K562 (cell line): ENCODE results near the gene ODAD3. TPM values are rescaled to one million over a fixed set of nuclear protein-coding genes. Genes with fewer than 3 reads are reported as not detected.
A peak's percentile ranks its signal among the peaks of the same experiment; 100 is the strongest.

Experiments
- ATAC-seq: fragments of 200-7000 bp; cut with Tn5 transposase; 3 replicates; pipeline ENCODE4 v1.9.1; 2020; ENCODE audit warnings: moderate library complexity
- BruUV-seq: library from RNA; stranded (reverse); fragments of 400-500 nt; replicated peaks from 2 replicates; lab custom pipeline; 2021; lab: Mats Ljungman, UMichigan
- CTCF ChIA-PET: fragments of 300-600 bp; formaldehyde crosslinking; extraction: SDS; loops from one replicate; lab custom pipeline; 2021; ENCODE audit warnings: low intra/inter-chr PET ratio; lab: Yijun Ruan, JAX
- POLR2A ChIA-PET: fragments of 300-600, 350-650 bp; sonication (Branson Sonifier 250); formaldehyde crosslinking; extraction: SDS; loops from one replicate; lab custom pipeline; 2021; ENCODE audit warnings: antibody characterized with exemption, inconsistent platforms; lab: Yijun Ruan, JAX
- DNase-seq, 4 experiments: peaks; one replicate each; pipeline versions ENCODE4 v3.0.0 to v3.0.0-alpha.2; 2011 to 2018; ENCODE audit warnings: low spot score in 3 of 4, mixed read lengths in 3 of 4; ENCODE audit errors: extremely low read depth in 1 of 4
- FAIRE-seq: peaks from 2 replicates; lab custom pipeline; 2011; peaks lifted over from hg19 to GRCh38; lab: Jason Lieb, UNC
- H2AFZ ChIP-seq: 2 replicates; pipeline ENCODE4 v1.6.0; 2011; ENCODE audit warnings: low read depth, low read length, control low read depth, inconsistent platforms
- H3K27ac ChIP-seq: fragments of 200-600 bp; 3 replicates; pipeline ENCODE4 v1.8.0; 2011; ENCODE audit warnings: low read depth, mild to moderate bottlenecking, control low read depth, inconsistent platforms, low read length, moderate library complexity, mixed read lengths; ENCODE audit errors: extremely low read depth
- H3K27me3 ChIP-seq, 2 experiments: fragments of 300-600 bp in 1 of 2; 2 replicates in 1 of 2; 3 replicates in 1 of 2; pipeline versions ENCODE4 v1.6.0 to v1.8.0; 2011; ENCODE audit warnings: inconsistent platforms in 2 of 2, low read length in 2 of 2, mild to moderate bottlenecking in 1 of 2, mixed read lengths in 1 of 2, moderate library complexity in 1 of 2; ENCODE audit not compliant: control insufficient read depth in 2 of 2, insufficient read depth in 2 of 2
- H3K36me3 ChIP-seq: fragments of 300-600 bp; 3 replicates; pipeline ENCODE4 v1.8.0; 2011; ENCODE audit warnings: mild to moderate bottlenecking, low read length, inconsistent platforms; ENCODE audit not compliant: control insufficient read depth, insufficient read depth
- H3K4me1 ChIP-seq, 2 experiments: fragments of 200-600 bp in 1 of 2; replicated peaks in 1 of 2; 2 replicates in 1 of 2; 3 replicates in 1 of 2; pipeline versions ENCODE4 v1.5.1 to v1.8.0; 2011; ENCODE audit warnings: inconsistent platforms in 2 of 2, low read length in 2 of 2, mild to moderate bottlenecking in 1 of 2, mixed read lengths in 1 of 2, moderate library complexity in 1 of 2; ENCODE audit not compliant: control insufficient read depth in 2 of 2, insufficient read depth in 2 of 2
- H3K4me2 ChIP-seq: 2 replicates; pipeline ENCODE4 v1.6.1; 2011; ENCODE audit warnings: low read length, control low read depth, inconsistent platforms, mixed read lengths; ENCODE audit not compliant: insufficient read depth
- H3K4me3 ChIP-seq: fragments of 200-600 bp; sonication (generic), shearing (Covaris generic); 2 replicates; pipeline ENCODE4 v1.5.1; 2016; ENCODE audit warnings: control low read depth, inconsistent platforms
- H3K79me2 ChIP-seq: fragments of 200-600 bp; 3 replicates; pipeline ENCODE4 v1.8.0; 2011; ENCODE audit warnings: low read length, inconsistent platforms; ENCODE audit not compliant: control insufficient read depth, insufficient read depth
- H3K9ac ChIP-seq, 2 experiments: 2 replicates each; pipeline versions ENCODE4 v1.6.0 to v1.6.1; 2011; ENCODE audit warnings: low read depth in 2 of 2, low read length in 2 of 2, control low read depth in 1 of 2, inconsistent platforms in 1 of 2, mild to moderate bottlenecking in 1 of 2, mixed read lengths in 1 of 2; ENCODE audit not compliant: insufficient read depth in 1 of 2
- H3K9me1 ChIP-seq: one replicate; pipeline ENCODE4 v1.6.0; 2011; ENCODE audit warnings: inconsistent platforms, mild to moderate bottlenecking, low read length, moderate library complexity; ENCODE audit not compliant: control insufficient read depth, insufficient read depth
- H3K9me3 ChIP-seq: replicated peaks from 2 replicates; pipeline ENCODE4 v1.5.1; 2011; ENCODE audit warnings: low read depth, low read length, inconsistent platforms; ENCODE audit not compliant: control insufficient read depth, insufficient read depth
- H4K20me1 ChIP-seq: replicated peaks from 2 replicates; pipeline ENCODE4 v1.6.1; 2011; ENCODE audit warnings: low read length, inconsistent platforms, mixed read lengths; ENCODE audit not compliant: control insufficient read depth, insufficient read depth
- ARID2 ChIP-seq: fragments of 450-650 bp; IDR thresholded peaks from 2 replicates; pipeline ENCODE4 v1.6.1; 2017; ENCODE audit warnings: antibody characterized with exemption, mild to moderate bottlenecking
- CBFA2T2 ChIP-seq: fragments of 450-650 bp; conservative IDR thresholded peaks from 2 replicates; pipeline ENCODE4 v1.6.1; 2017; ENCODE audit warnings: mild to moderate bottlenecking
- DPF2 ChIP-seq: fragments of 450-650 bp; IDR thresholded peaks from 2 replicates; pipeline ENCODE4 v1.6.1; 2016
- HMG20B ChIP-seq: fragments of 250-450 bp; sonication (Bioruptor Pico); IDR thresholded peaks from 2 replicates; pipeline ENCODE4 v1.5.0; 2021; ENCODE audit warnings: mild to moderate bottlenecking
- KAT7 ChIP-seq: sonication (generic); formaldehyde crosslinking; IDR thresholded peaks from 2 replicates; pipeline ENCODE4 v1.8.0; 2022; ENCODE audit warnings: missing genetic modification reagents, mild to moderate bottlenecking, borderline replicate concordance
- NFE2 ChIP-seq: IDR thresholded peaks from 2 replicates; pipeline ENCODE4 v1.6.1; 2014; ENCODE audit warnings: antibody characterized with exemption, low read depth
- NUFIP1 ChIP-seq: fragments of 450-650 bp; IDR thresholded peaks from 2 replicates; pipeline ENCODE4 v1.6.1; 2018; ENCODE audit not compliant: partially characterized antibody
- PHF8 ChIP-seq: fragments of 200-600 bp; sonication (generic); IDR thresholded peaks from 2 replicates; pipeline ENCODE4 v1.6.1; 2012; ENCODE audit warnings: mixed run types, mild to moderate bottlenecking, inconsistent platforms, low read length, moderate library complexity, borderline replicate concordance
- PPARD ChIP-seq: fragments of 250-450 bp; sonication (Bioruptor Pico); IDR thresholded peaks from 2 replicates; pipeline ENCODE4 v1.8.0; 2022; ENCODE audit warnings: inconsistent platforms, mild to moderate bottlenecking, moderate library complexity
- PTRF ChIP-seq: fragments of 450-650 bp; IDR thresholded peaks from 2 replicates; pipeline ENCODE4 v1.6.1; 2016; ENCODE audit warnings: mild to moderate bottlenecking, missing genetic modification characterization, missing compliant biosample characterization
- RAD21 ChIP-seq, 2 experiments: fragments of 250-450 bp in 1 of 2; fragments of 450-650 bp in 1 of 2; sonication (Bioruptor Pico) in 1 of 2; formaldehyde crosslinking in 1 of 2; IDR thresholded peaks in 1 of 2; conservative IDR thresholded peaks in 1 of 2; 2 replicates each; pipeline versions ENCODE4 v1.4.0 to v1.8.0; 2020 to 2022; ENCODE audit warnings: mild to moderate bottlenecking in 2 of 2, moderate library complexity in 1 of 2
- TFAM ChIP-seq: fragments of 250-450 bp; sonication (Bioruptor Pico); conservative IDR thresholded peaks from 2 replicates; pipeline ENCODE4 v1.5.0; 2021; ENCODE audit warnings: mild to moderate bottlenecking, moderate library complexity
- ZNF224 ChIP-seq: sonication (generic); formaldehyde crosslinking; IDR thresholded peaks from 2 replicates; pipeline ENCODE4 v1.8.0; 2022; ENCODE audit warnings: mild to moderate bottlenecking, missing genetic modification reagents
- ZNF695 ChIP-seq: fragments of 450-650 bp; formaldehyde crosslinking; IDR thresholded peaks from 2 replicates; pipeline ENCODE4 v1.4.0; 2020; ENCODE audit warnings: mild to moderate bottlenecking, moderate library complexity
- ZNF699 ChIP-seq: fragments of 250-450 bp; sonication (Bioruptor Pico); IDR thresholded peaks from 2 replicates; pipeline ENCODE4 v1.8.0; 2021; ENCODE audit warnings: mild to moderate bottlenecking, moderate library complexity; ENCODE audit not compliant: insufficient replicate concordance
- WGBS: fragments of 100-300 bp; shearing (Covaris generic); methylation state at CpG from one replicate; pipeline ENCODE4 v1.1.6; 2016; ENCODE audit warnings: low coverage, mixed read lengths; ENCODE audit not compliant: insufficient coverage; ENCODE audit errors: missing lambda C conversion rate; 5-methylcytosine and 5-hydroxymethylcytosine counted together
- in situ Hi-C: fragments of 300-500 bp; cut with MboI; formaldehyde crosslinking; loops from 4 replicates; pipeline ENCODE4 v1.15.0; 2018; ENCODE audit warnings: inconsistent platforms, mixed read lengths
- intact Hi-C: fragments of 100-400 bp; cut with micrococcal nuclease; formaldehyde crosslinking; loops from 2 replicates; pipeline ENCODE4 v1.14.2; 2022
- polyA plus RNA-seq, 8 experiments: library from polyadenylated mRNA; depleted of rRNA in 4 of 8; stranded (reverse) in 5 of 8; unstranded in 3 of 8; fragments of >200 nt; fragmentation: Nextera tagmentation in 2 of 8; fragmentation: Illumina TruSeq in 1 of 8; extraction: Ambion mirVana in 2 of 8; extraction: Trizol in 1 of 8; gene quantifications; 2 replicates each; pipeline versions ENCODE4 v1.2.1 to v1.2.3, GENCODE V29; 2011 to 2014; ENCODE audit warnings: inconsistent platforms in 1 of 8, missing spikeins in 1 of 8
- total RNA-seq, 7 experiments: library from RNA; depleted of rRNA in 6 of 7; stranded (reverse); fragments of >200 nt in 6 of 7; fragmentation: Illumina TruSeq in 2 of 7; extraction: Trizol in 2 of 7; gene quantifications; 2 replicates each; pipeline versions ENCODE4 v1.2.1 to v1.2.3, GENCODE V29; 2011 to 2021; ENCODE audit warnings: low replicate concordance in 1 of 7
- TF ChIP-seq, protein P1 (sequence below): fragments of 450-650 bp; formaldehyde crosslinking; IDR thresholded peaks from 2 replicates; pipeline ENCODE4 v1.4.0; 2022; ENCODE audit warnings: mild to moderate bottlenecking, moderate library complexity
- TF ChIP-seq, protein P2 (sequence below): fragments of 450-650 bp; formaldehyde crosslinking; IDR thresholded peaks from 2 replicates; pipeline ENCODE4 v1.4.0; 2022; ENCODE audit warnings: missing genetic modification characterization
- TF ChIP-seq, protein P3 (sequence below): sonication (generic); formaldehyde crosslinking; IDR thresholded peaks from 2 replicates; pipeline ENCODE4 v1.8.1; 2023; ENCODE audit warnings: mild to moderate bottlenecking, missing genetic modification reagents
- TF ChIP-seq, protein P4 (sequence below): fragments of 450-650 bp; IDR thresholded peaks from 2 replicates; pipeline ENCODE4 v1.6.1; 2017; ENCODE audit warnings: antibody characterized with exemption

Gene ODAD3
- total and polyA plus RNA-seq, 9 of the 15 experiments (the other 6 are each of a cell fraction or from before 2014, with no cell fraction given): 0.07 to 0.72 (median 0.14) TPM; not detected in 2

DNA sequence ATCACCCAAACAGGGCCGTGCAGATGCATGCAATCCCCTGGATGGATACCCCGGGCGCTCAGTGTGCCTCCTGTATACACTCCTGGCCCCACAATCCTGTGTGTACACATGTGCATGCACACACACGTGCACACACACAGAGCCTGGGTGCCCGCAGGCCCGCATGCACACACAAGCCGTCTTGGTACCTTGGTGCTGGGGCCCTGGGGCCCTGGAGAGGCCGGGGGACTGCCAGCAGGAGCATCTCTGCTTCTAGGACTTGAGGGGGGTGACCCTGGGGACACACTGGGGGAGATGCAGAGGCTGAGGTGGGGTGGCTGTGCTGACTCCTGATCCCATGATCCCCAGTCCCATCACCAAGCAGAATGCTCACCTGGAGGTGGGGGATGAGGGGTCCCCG, 35.3 kb downstream of the ODAD3 start:
- H3K9me1 ChIP-seq: no peaks in the 10 kb centered on the region
- no peak overlapping the region for H3K4me2 ChIP-seq
- H3K36me3 ChIP-seq: no peaks in the 10 kb centered on the region
- no peak overlapping the region; a peak in 1 of 4 replicates for H3K9ac ChIP-seq
- 34% methylated on average over 9 of the region's 9 CpGs for WGBS
- ATAC-seq: no peak
- no TSS peak for BruUV-seq
- in situ Hi-C loops: no loop called here
- peak in 1 of 4 experiments; percentile 4 for DNase-seq
- no peak for FAIRE-seq
- H3K4me3 ChIP-seq: no peak overlapping the region
- H3K4me1 ChIP-seq: peaks cover 2 to 13% of the 10 kb centered on the region in 2 experiments; a peak in 4 of 5 replicates
- intact Hi-C loops: no loop called here
- CTCF ChIA-PET: no interaction called here
- H3K27ac ChIP-seq: no peak overlapping the region
- no peak overlapping the region for H2AFZ ChIP-seq
- no peaks in the 10 kb centered on the region for H3K9me3 ChIP-seq
- POLR2A ChIA-PET: interaction anchor here (1.0 kb wide), 1 partner anchor 9 kb away, joined by 3 read pairs; no protein-coding TSS in a partner anchor
- no peaks in the 10 kb centered on the region for H3K79me2 ChIP-seq
- H3K27me3 ChIP-seq: no peaks in the 10 kb centered on the region
- no peaks in the 10 kb centered on the region for H4K20me1 ChIP-seq
- TF ChIP-seq HMG20B (CRISPR knock-in tag) (no peak), CBFA2T2 (no peak), ZNF699 (no peak), ARID2 (no peak), DPF2 (no peak), KAT7 (CRISPR knock-in tag) (no peak), ZNF224 (CRISPR knock-in tag) (no peak), PPARD (no peak), NFE2 (no peak), ZNF695 (no peak), NUFIP1 (no peak), TFAM (CRISPR knock-in tag) (no peak), PHF8 (no peak), RAD21 (CRISPR knock-in tag; conservative IDR thresholded peaks at IDR 0.05 in 1 of 2, IDR thresholded peaks at IDR 0.05 in 1 of 2) (no peak), PTRF (tag) (no peak)
- TF ChIP-seq, protein P1, sequence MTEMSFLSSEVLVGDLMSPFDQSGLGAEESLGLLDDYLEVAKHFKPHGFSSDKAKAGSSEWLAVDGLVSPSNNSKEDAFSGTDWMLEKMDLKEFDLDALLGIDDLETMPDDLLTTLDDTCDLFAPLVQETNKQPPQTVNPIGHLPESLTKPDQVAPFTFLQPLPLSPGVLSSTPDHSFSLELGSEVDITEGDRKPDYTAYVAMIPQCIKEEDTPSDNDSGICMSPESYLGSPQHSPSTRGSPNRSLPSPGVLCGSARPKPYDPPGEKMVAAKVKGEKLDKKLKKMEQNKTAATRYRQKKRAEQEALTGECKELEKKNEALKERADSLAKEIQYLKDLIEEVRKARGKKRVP: no peak
- TF ChIP-seq, protein P2, sequence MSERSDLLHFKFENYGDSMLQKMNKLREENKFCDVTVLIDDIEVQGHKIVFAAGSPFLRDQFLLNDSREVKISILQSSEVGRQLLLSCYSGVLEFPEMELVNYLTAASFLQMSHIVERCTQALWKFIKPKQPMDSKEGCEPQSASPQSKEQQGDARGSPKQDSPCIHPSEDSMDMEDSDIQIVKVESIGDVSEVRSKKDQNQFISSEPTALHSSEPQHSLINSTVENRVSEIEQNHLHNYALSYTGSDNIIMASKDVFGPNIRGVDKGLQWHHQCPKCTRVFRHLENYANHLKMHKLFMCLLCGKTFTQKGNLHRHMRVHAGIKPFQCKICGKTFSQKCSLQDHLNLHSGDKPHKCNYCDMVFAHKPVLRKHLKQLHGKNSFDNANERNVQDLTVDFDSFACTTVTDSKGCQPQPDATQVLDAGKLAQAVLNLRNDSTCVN (CRISPR knock-in tag): no peak
- TF ChIP-seq, protein P3, sequence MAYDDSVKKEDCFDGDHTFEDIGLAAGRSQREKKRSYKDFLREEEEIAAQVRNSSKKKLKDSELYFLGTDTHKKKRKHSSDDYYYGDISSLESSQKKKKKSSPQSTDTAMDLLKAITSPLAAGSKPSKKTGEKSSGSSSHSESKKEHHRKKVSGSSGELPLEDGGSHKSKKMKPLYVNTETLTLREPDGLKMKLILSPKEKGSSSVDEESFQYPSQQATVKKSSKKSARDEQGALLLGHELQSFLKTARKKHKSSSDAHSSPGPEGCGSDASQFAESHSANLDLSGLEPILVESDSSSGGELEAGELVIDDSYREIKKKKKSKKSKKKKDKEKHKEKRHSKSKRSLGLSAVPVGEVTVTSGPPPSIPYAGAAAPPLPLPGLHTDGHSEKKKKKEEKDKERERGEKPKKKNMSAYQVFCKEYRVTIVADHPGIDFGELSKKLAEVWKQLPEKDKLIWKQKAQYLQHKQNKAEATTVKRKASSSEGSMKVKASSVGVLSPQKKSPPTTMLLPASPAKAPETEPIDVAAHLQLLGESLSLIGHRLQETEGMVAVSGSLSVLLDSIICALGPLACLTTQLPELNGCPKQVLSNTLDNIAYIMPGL (CRISPR knock-in tag): no peak
- TF ChIP-seq, protein P4, sequence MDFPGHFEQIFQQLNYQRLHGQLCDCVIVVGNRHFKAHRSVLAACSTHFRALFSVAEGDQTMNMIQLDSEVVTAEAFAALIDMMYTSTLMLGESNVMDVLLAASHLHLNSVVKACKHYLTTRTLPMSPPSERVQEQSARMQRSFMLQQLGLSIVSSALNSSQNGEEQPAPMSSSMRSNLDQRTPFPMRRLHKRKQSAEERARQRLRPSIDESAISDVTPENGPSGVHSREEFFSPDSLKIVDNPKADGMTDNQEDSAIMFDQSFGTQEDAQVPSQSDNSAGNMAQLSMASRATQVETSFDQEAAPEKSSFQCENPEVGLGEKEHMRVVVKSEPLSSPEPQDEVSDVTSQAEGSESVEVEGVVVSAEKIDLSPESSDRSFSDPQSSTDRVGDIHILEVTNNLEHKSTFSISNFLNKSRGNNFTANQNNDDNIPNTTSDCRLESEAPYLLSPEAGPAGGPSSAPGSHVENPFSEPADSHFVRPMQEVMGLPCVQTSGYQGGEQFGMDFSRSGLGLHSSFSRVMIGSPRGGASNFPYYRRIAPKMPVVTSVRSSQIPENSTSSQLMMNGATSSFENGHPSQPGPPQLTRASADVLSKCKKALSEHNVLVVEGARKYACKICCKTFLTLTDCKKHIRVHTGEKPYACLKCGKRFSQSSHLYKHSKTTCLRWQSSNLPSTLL: no peak
